Sciatic nerve (tissue), 2 donors: Measurements from ENCODE around the gene VDR. TPM values are rescaled to one million over a fixed set of nuclear protein-coding genes. Genes with fewer than 3 reads are reported as not detected.
"Not testable (repeated sequence)": the region's sequence is repeated elsewhere in the genome, so short reads cannot be mapped to it uniquely, and the experiment has no call there.

Experiments
- ATAC-seq: fragments of 200-7000 bp; cut with Tn5 transposase; one replicate; pipeline ENCODE4 v1.9.1; 2020; ENCODE audit warnings: mild to moderate bottlenecking, moderate library complexity
- DNase-seq: peaks from one replicate; pipeline ENCODE4 v3.0.0-alpha.2; 2020; ENCODE audit warnings: low spot score
- intact Hi-C: fragments of 100-400 bp; cut with DNase I; formaldehyde crosslinking; loops from one replicate; pipeline ENCODE4 v1.14.2; 2022
- total RNA-seq: library from RNA; stranded (reverse); fragmentation: NEBNext Ultra II Directional; extraction: Animal tissue kit (Norgen Biotek cat#: 25700); gene quantifications from one replicate; pipeline ENCODE4 v1.2.1, GENCODE V29; 2021
- donor health status: DM: no; HTN: no; CAD: no.
- donor health status: DM: no; HTN: no; CAD: no.

The VDR gene
- total RNA-seq, 1 donor from 2014 or later = 1.9 TPM

GRCh38 chr12:47811581-47812484, 93.0 kb downstream of the VDR start:
- intact Hi-C loops = no loop called here
- peak; percentile 78 for DNase-seq
- ATAC-seq = peak; percentile 82

- DNase-seq (no peak), ATAC-seq (no peak)
- intact Hi-C loops = no loop called here
Observed at GRCh38 chr12:47811072-47811396, 93.8 kb downstream of the VDR start.

- intact Hi-C loops, DNase-seq, ATAC-seq: not testable (repeated sequence)
Observed at GRCh38 chr12:47809518-47809917, 95.3 kb downstream of the VDR start.

- no peak for ATAC-seq
- intact Hi-C loops = no loop called here
- no peak for DNase-seq
Observed at GRCh38 chr12:47808574-47809365, 96.0 kb downstream of the VDR start.

GRCh38 chr12:47808050-47808449, 96.7 kb downstream of the VDR start:
- DNase-seq = no peak
- intact Hi-C loops = no loop called here

GRCh38 chr12:47807338-47807737, 97.5 kb downstream of the VDR start:
- no peak for ATAC-seq
- intact Hi-C loops = no loop called here
- DNase-seq = no peak

More at GRCh38 chr12:47808050-47808449, 96.7 kb downstream of the VDR start:
- ATAC-seq = peak; percentile 2

DNA sequence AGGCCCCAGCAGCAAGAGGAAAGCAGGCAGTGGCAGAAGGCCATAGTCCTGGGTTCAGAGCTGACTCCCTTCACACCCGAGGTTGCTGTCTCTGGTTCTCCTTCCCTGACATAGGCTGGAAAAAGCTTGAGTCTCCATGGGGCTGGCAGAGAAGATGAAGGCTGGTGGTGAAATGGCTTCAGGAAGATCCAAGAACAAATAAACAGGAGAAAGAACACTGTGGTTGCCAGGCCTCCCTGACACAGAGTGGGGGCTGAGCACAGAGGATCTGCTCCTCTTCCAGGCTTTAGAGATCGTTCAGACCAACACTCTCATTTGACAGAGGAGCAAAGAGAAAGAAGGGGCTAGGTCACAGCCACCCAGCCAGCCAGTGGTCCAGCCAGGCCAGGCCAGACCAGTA, 99.4 kb downstream of the VDR start:
- no peak for ATAC-seq
- DNase-seq = no peak
- intact Hi-C loops = no loop called here

DNA sequence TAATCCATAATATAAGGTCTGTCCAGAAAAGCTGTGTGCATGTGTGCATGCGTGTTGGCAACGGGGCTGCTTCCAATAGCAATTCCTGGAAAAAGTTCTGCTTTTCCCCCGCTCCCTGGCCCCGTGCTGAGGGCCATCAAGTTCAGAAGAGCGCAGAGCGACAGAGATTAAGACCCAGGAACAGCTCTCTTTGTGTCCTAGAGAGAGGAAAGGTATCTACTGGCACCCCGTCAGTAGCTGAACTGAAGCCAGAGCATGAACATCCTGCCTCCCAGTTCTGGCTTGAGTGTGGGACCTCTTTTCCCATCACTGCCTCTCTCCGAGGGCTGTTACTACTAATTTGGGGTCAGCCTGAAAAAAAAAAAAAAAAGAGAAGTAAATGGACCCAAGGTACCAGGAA, 100.6 kb downstream of the VDR start:
- intact Hi-C loops = no loop called here
- ATAC-seq = no peak
- no peak for DNase-seq

GRCh38 chr12:47803191-47803875, 101.5 kb downstream of the VDR start:
- intact Hi-C loops = no loop called here
- DNase-seq = no peak
- ATAC-seq = no peak

DNA sequence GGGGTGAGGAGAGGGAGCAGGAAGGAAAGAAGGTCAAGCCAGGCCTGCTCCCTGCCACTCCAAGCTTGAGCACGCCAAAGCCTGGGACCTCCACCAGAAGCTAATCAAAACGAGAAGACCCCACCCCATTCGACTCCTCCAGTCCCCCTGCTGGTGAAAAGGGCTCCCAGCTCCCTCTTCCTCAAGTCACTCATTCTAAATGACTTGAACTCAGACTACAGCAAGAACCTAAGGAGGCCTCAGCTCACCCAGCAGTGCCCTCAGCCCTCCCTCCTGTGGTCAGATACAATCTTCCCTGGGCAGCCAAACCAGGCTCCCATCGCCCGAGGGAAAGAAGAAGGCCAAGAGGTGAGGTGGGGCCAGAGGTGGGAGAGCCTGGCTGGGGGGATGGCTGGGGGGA, 102.5 kb downstream of the VDR start:
- ATAC-seq (no peak), DNase-seq (no peak)
- intact Hi-C loops = no loop called here

- intact Hi-C loops = no loop called here
- no peak for DNase-seq
Observed at GRCh38 chr12:47801904-47802246, 102.9 kb downstream of the VDR start.

DNA sequence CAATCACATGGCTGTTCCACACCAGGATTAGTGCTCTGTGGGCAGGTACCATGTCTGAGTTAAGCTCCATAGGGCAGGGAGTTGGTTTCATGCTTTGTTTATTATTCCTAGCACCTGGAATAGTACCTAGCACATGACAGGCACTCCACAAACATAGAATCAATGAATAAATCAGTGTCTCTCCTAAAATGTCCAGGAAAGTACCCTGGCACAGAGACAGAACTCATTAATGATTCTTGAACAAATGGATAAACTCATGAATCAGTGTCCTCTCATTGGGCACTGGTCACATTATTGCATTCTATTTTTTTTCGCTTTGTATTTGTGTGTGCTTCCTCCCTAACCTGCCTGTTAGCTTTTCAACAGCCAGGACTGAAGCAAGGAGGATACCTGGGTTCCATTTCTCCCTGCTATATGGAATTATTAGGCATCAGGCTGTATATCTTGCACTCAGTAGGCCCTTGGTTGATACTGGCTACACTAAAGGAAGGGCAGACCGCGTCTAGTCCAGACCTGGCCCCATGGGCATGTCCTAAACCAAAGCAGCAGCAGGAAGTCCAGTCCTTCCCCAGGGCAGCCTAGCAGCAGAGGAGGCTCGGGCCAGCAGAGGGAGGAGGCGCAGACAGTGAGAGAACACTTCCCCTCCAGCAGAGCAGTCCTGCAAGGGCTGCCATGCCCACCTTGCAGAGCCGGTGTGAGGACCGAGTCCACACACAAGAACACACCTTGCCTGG, 103.5 kb downstream of the VDR start:
- peak; percentile 37 for ATAC-seq
- intact Hi-C loops = no loop called here
- peak; percentile 69 for DNase-seq

More at GRCh38 chr12:47801904-47802246, 102.9 kb downstream of the VDR start:
- peak; percentile 5 for ATAC-seq

- intact Hi-C loops = no loop called here
Observed at GRCh38 chr12:47800582-47800981, 104.2 kb downstream of the VDR start.

DNA sequence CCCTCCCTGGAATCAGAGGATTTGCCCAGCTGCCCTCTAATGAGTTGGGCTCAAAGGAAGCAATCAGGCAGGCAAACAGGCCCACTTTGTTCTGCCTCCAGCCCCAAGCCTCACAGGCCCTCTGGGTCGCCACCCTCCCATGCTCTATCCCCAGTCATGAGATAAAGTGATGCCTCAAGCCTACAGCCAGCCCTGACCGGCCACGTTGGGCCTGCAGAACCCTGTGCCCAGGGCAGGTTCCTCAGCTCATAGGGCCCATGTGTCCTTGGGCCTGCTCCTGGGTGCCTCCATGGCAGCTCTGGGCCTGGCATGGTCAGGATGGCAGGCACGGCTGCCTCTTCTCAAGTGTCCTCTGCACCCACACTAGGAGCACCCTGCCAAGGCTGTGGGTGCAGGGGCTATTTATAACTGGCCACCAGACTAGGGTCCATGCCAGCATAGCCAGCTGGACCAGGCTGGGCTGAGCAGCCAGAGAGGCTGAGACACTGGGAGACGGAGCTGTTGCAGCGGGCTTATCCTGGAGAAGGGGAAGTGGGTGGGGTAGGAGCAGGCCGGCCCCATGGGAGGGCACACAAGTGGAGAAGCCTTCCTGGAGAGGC, 105.3 kb downstream of the VDR start:
- intact Hi-C loops = loop anchor here (5.0 kb wide), 1 partner anchor 38 kb away; no protein-coding TSS in a partner anchor
- ATAC-seq (peak; percentile 48), DNase-seq (peak; percentile 67)

More at GRCh38 chr12:47800582-47800981, 104.2 kb downstream of the VDR start:
- ATAC-seq (no peak), DNase-seq (no peak)

DNA sequence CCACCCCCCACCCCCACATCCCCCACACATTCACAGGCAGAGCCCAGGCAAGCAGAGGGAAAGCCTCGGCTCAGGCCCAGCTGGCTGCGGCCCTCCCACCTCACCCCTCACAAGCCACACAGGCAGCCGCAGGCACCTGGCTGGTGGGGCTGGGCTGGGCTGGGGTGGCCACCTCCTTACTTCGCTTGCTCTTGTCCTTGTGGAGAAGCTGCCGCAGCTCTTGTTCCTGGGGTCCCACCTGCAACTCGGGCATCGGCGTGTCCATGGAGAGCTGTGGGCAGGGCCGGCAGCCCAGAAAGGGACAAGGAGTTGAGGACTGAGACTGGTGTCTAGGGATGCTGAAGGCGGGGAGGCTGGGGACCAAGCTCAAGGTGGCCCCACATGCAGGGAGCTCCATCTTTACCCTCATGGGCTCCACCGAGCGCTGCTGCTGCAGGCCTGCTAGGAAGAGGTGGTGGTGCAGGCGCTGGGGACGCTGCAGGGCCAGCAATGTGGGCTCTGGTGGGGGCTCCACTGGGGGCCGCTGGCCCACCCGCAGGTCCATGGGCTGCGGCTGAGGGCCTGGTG, 106.3 kb downstream of the VDR start:
- intact Hi-C loops = loop anchor here (5.0 kb wide), 1 partner anchor 39 kb away; no protein-coding TSS in a partner anchor
- DNase-seq (no peak), ATAC-seq (no peak)

GRCh38 chr12:47797441-47797840, 107.4 kb downstream of the VDR start:
- intact Hi-C loops = loop anchor here (5.0 kb wide), 1 partner anchor 40 kb away; no protein-coding TSS in a partner anchor
- ATAC-seq = no peak

GRCh38 chr12:47795814-47796411, 108.9 kb downstream of the VDR start:
- DNase-seq = no peak
- ATAC-seq = no peak
- intact Hi-C loops = loop anchor here (5.0 kb wide), 1 partner anchor 41 kb away; no protein-coding TSS in a partner anchor

More at GRCh38 chr12:47797441-47797840, 107.4 kb downstream of the VDR start:
- peak; percentile 62 for DNase-seq
